HG03571 (cell line): ENCODE measurements around the gene CWF19L2.
"Not testable (repeated sequence)": the region's sequence is repeated elsewhere in the genome, so short reads cannot be mapped to it uniquely, and the experiment has no call there.

Experiments used
- ATAC-seq: cut with Tn5 transposase; IDR thresholded peaks from one replicate; pipeline ENCODE4 v1.9.1; 2021; ENCODE audit not compliant: unreplicated experiment

CWF19L2 gene

DNA sequence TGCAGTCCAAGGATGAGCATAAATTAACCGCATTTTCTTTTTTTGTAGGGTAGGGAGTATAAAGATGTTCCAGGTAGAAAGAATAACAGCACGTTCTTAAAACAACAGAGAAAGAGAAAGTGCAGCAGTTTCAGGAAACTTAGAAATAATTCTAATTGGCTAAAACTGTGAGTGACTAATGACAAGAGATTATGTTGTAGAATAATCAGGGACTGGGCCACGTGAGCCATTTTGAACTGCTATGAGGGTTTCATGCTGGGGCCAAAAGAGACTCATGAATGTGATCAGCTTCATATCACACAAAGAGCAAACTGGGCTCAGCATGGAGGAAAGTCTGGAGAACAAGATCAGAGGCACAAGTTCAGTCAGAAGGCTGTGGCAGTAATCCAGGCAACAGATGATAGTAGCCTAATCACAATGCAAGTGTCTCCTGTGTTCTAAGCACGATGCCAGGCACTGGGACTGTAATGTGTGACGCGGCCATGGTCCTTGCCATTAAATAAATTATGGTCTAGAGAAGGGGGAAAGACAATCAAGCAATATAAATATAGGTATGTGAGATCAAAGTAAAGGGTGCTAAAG lies 17.9 kb downstream of the CWF19L2 start:
- no peak for ATAC-seq

DNA sequence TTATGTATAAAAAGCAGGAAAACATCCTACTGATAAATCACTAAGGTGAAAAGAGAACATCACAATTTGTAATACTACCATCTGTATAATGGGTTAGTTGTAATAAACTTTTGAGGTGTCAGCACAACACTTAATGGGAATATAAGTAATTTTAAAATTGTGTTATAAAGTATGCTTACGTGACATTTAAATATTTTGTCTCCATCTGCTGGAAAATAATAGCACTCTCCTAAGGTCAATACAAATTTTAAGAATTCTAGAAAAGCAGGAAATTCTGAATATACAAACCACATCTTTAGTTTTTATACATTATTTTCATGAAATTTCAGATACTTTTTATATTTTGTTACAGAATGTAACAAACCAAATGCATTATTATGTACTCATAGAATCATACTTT lies 19.5 kb downstream of the CWF19L2 start:
- no peak for ATAC-seq

DNA sequence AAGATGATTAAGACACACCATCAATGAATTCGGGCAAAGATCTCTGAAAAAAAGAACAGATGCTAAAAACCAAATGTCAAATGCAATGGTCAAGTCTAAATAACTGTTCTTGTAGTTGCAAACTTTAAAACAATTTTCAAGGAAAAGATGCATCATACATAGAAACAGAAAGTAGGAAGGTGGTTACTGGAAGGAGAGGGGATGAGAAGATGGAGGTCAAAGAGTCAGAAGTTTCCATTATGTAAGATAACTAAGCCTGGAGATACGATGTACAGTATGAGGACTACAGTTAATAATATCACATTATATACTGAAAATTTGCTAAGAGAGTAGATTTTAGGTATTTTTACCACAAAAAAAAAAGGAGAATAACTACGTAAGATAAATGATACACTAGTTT lies 27.1 kb downstream of the CWF19L2 start:
- ATAC-seq = no peak

DNA sequence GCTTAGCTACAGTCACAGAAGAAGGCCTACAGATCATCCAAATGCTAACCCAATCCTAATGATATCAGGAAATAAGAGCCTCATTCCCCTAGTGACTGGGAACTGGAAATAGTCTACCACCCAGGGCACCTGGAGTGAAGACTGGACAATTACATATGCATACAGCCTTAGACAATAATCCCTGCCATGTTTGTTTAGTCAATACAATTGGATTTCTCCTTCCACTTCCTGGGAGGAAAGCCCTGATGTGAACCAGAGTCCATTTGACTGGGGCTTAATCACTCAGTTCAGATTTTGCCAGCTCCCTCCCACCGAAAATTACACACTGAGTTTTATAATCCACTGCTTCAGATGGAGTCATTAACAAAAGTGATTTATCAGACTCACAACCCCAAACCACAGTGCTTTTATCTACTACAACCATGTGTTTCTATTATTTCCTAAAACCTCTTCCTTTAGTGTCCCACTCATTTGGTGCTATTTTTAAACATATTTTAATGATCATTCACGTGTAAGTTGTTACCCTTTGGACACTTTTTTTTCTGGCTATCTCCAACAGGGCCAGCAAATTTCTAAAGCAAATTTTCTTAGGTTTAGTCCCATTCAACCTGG lies 29.9 kb downstream of the CWF19L2 start:
- no peak for ATAC-seq

- no peak for ATAC-seq
These were observed 44.3 kb downstream of the CWF19L2 start for GRCh38 chr11:107413352-107413751.

DNA sequence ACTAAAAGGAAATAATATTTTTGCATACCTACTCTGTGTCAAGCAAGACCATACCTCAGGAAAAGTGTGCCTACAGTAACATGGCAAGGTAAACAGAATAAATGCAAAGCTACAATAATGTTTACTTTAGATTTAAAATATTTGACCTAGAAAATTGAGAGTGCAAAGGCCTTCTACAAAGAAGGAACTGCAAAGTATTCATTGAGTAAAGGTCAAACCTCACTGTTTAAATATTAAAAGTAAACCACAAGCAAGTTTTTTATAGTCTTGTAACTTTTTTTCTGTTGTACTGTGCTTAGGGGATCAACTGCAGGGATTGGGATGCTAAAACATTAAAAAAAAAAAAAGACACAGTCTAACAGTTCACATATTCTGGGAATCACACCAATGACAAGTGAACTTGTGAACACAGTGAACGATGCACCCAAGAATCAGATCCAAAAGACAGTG lies 48.8 kb downstream of the CWF19L2 start:
- ATAC-seq = no peak

DNA sequence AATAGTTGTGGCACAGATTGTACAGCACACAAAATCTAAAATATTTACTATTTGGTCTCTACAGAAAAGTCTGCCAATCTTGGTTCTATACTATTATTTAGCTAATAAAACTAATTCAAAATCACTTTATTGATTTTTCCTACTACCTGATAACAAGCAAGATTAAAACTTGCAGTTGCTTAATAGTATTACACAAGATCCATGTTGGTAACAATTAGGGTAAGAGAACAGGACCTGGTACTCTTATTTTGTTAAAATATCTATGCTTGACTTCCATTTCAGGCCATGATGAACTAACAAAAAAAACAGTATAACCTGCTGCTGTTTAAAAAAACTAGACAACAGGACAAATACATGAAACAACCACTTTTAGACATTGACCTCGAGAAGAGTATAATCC lies 52.4 kb downstream of the CWF19L2 start:
- no peak for ATAC-seq

DNA sequence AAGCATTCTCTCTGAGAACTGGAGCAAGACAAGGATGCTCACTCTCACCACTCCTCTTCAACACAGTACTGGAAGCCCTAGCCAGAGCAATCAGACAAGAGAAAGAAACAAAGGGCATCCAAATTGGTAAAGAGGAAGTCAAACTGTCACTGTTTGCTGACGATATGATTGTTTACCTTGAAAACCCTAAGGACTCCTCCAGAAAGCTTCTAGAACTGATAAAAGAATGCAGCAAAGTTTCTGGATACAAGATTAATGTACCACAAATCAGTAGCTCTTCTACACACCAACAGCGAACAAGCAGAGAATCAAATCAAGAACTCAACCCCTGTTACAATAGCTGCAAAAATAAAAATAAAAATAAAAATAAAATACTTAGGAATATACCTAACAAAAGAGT lies 56.5 kb downstream of the CWF19L2 start:
- not testable (repeated sequence) for ATAC-seq

- ATAC-seq = no peak
These were observed 60.3 kb downstream of the CWF19L2 start for GRCh38 chr11:107397357-107397756.

GRCh38 chr11:107392611-107393010 lies 65.0 kb downstream of the CWF19L2 start:
- no peak for ATAC-seq

DNA sequence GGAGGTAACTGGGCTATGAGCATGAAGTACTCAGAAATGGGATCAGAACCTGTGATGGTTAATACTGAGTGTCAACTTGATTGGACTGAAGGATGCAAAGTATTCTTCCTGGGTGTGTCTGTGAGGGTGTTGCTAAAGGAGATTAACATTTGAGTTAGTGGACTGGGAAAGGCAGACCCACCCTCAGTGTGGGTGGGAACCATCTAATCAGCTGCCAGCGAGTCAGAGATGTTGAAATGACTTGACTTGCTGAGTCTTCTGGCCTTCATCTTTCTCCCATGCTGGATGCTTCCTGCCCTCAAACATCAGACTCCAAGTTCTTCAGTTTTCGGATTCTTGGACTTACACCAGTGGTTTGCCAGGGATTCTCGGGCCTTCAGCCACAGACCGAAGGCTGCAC lies 66.9 kb downstream of the CWF19L2 start:
- not testable (repeated sequence) for ATAC-seq

DNA sequence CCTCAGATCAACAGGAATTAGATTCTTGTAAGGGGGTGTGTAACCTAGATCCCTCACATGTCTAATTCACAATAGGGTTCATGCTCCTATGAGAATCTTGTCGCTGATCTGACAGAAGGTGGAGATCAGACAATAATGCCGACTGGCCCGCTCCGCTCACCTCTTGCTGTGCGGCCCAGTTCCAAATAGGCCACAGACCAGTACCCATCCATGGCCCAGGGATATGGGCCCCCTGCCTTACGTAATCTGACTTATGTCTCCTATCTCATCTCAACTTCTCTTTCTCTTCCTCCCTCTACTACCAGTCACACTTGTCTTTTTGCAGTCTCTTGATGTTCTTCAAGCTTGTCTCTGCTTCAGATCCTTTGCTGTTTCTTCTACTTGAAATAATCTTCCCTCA lies 70.0 kb downstream of the CWF19L2 start:
- no peak for ATAC-seq

DNA sequence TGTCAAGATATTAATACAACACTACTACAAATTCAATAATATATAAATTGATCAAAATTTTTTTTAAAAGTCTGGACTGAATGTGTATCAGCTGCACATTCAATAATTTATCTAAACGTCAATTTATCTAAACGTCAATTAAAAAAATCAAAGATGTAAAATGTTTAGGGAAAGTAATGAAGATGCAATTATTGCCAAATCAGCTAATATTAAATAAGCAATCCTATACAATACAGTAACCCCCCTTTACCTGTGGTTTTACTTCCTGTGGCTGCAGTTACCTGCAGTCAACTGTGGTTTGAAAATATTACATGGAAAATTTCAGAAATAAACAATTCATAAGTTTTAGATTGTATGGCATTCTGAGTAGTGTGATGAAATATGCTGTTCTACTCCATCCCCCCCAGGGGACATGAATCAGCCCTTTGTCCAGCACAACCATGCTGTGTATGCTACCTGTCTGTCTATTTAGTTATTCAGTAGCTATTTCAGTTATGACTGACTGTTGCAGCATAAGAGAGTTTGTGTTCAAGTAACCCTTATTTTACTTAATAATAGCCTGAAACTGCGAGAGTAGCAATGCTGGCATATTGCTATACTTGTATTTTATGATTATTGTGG lies 72.2 kb downstream of the CWF19L2 start:
- no peak for ATAC-seq

- ATAC-seq = no peak
These were observed 73.3 kb downstream of the CWF19L2 start for GRCh38 chr11:107384144-107384852.

DNA sequence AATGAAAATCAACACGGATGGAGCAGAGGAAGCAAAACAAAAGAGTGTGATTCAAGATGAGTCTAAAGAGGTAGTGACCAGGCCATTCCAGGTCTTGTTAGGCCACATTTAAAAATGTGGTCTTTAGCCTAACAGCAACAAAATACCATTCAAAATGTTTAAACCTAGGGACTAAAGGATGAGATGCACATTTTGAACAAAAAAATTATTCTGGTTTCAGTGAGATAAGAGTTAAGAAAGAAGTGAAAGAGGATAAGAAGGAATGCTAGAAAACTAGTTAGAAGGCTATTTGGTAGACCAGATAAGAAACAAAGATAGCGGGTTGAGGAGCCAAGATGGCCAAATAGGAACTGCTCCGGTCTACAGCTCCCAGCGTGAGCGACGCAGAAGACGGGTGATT lies 85.2 kb downstream of the CWF19L2 start:
- ATAC-seq = no peak

DNA sequence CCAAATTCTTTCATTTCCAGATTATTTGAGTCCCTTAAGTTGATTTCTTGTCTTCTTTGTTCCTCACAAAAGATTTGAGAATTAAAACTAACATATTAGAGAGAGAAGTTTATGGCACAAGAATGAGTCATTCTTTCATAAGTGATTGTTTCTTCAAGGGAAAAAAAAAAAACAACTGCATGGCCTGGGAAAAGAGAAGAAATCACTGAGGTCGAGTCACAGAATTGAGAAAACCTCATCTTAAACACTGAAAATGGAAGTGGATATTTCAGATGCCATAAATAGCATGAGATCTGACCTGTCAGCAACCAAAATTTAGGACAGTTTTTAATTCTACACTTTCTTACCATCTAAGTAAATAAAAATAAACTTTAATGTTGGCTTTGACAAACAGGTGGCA lies 87.2 kb downstream of the CWF19L2 start:
- no peak for ATAC-seq

GRCh38 chr11:107359701-107360100 lies 97.9 kb downstream of the CWF19L2 start:
- no peak for ATAC-seq

DNA sequence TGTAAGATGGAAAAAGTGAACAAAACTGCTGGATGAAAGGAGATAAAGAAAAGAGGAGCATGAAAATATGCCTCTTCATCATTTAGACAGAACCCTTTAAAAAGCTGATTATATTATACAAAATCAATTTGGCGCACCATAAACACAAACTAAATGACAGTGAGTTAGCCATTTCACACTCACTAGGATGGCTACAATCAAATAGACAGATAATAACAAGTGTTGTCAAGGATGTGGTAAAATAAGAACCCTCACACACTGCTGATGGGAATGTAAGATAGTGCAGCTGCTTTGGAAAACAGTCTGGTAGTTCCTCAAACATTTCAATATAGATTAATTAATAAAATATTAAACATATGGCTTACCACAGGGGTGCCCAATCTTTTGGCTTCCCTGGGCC lies 99.7 kb downstream of the CWF19L2 start:
- ATAC-seq = no peak

DNA sequence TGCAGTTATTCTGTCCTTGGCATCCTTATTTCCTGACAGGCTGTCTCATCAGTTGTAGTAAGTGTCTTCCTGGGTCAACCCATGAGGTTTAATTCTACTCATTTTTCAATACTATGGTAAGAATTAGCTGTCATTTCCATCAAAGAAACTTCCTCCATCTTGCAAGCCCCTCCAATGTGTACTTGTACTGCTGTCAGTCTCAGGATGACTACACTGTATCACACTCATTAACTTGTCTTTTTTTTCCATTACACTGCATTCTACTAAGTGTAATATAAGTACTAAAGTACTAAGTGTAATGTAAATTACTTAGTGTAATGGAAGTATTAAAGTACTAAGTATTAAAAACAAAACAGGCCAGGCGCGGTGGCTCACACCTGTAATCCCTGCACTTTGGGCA lies 102.8 kb downstream of the CWF19L2 start:
- ATAC-seq = no peak

- peak; percentile 55 for ATAC-seq
These were observed 119.7 kb downstream of the CWF19L2 start for GRCh38 chr11:107337917-107338316.

DNA sequence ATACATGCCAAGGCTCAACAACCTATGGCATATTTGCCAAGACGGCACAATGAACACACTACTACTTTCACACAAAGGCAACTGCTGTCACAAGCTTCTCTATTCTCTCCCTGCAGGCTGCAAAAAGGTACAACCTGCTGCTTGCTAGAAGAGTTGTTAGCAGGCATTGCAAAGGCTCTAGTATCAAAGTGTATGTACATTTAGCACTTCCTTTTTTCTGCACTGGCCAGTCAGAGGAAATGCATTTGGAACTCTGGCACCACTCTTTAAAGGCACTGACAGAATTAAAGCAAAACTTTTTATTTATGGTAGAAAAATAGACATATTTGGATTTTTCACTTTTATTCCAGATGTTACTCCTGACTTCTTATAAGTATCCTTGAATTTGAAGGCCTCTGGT lies 125.9 kb downstream of the CWF19L2 start:
- no peak for ATAC-seq

DNA sequence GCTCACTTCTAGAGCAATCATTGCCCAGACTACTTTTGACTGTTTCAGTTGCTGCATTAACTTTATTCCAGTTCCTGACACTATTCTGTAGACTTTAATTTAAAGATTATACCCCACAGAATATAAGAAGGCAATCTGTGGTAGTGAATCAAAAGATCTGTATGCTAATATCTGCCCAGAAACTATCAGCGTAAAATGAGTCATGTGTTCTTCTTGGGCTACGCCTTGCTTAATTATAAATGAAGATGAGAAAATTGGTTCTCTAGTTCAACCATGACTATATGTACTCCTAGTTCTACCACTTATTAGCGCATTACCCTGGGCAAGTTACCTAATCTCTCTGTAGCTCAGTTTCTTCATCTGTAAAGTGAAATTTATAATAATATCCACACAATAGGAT lies 128.5 kb downstream of the CWF19L2 start:
- ATAC-seq = no peak
